Liver (tissue), 9 donors: ENCODE data around the gene MCF2L2. TPM values are rescaled to one million over a fixed set of nuclear protein-coding genes. Genes with fewer than 3 reads are reported as not detected.
A peak's percentile ranks its signal among the peaks of the same experiment; 100 is the strongest.

Experiments used
- DNase-seq: peaks from one replicate; pipeline ENCODE4 v3.0.0-alpha.2; 2017; ENCODE audit warnings: low spot score
- H3K27ac ChIP-seq, 2 donors: one replicate each; pipeline ENCODE4 v1.7.0; 2013; ENCODE audit warnings: inconsistent platforms in 2 of 2, low read length in 2 of 2, control low read depth in 1 of 2, low read depth in 1 of 2, mild to moderate bottlenecking in 1 of 2
- H3K27me3 ChIP-seq, 4 donors: one replicate each; pipeline versions ENCODE4 v1.6.1 to v1.7.0; 2013; ENCODE audit warnings: low read length in 3 of 4, inconsistent platforms in 1 of 4, mild to moderate bottlenecking in 1 of 4, moderate library complexity in 1 of 4; ENCODE audit not compliant: control insufficient read depth in 4 of 4, insufficient read depth in 4 of 4
- H3K36me3 ChIP-seq, 4 donors: one replicate each; pipeline versions ENCODE4 v1.6.1 to v1.7.0; 2013; ENCODE audit warnings: low read length in 3 of 4, mild to moderate bottlenecking in 3 of 4, low read depth in 1 of 4, moderate library complexity in 1 of 4; ENCODE audit not compliant: control insufficient read depth in 4 of 4, insufficient read depth in 3 of 4
- H3K4me1 ChIP-seq, 4 donors: one replicate each; pipeline versions ENCODE4 v1.6.1 to v1.7.0; 2013; ENCODE audit warnings: low read length in 3 of 4, mild to moderate bottlenecking in 3 of 4, moderate library complexity in 1 of 4; ENCODE audit not compliant: control insufficient read depth in 4 of 4, insufficient read depth in 4 of 4
- H3K4me3 ChIP-seq, 3 donors: one replicate each; pipeline versions ENCODE4 v1.6.1 to v1.7.0; 2013; ENCODE audit warnings: low read length in 3 of 3, control low read depth in 1 of 3, low read depth in 1 of 3, mild to moderate bottlenecking in 1 of 3
- H3K9ac ChIP-seq, 2 donors: one replicate each; pipeline ENCODE4 v1.7.0; 2013; ENCODE audit warnings: low read length in 2 of 2, mild to moderate bottlenecking in 2 of 2, moderate library complexity in 2 of 2, control low read depth in 1 of 2, low read depth in 1 of 2
- H3K9me3 ChIP-seq, 4 donors: one replicate each; pipeline versions ENCODE4 v1.6.1 to v1.7.0; 2013; ENCODE audit warnings: low read length in 3 of 4; ENCODE audit not compliant: control insufficient read depth in 4 of 4
- EGR1 ChIP-seq, 2 donors: IDR thresholded peaks; 2 replicates each; pipeline ENCODE4 v1.6.1; 2016 to 2018; ENCODE audit warnings: antibody characterized with exemption in 2 of 2, low read depth in 2 of 2
- FOXA2 ChIP-seq: IDR thresholded peaks from 2 replicates; pipeline ENCODE4 v1.6.1; 2016; ENCODE audit warnings: antibody characterized with exemption
- GABPA ChIP-seq, 2 donors: IDR thresholded peaks in 1 of 2; conservative IDR thresholded peaks in 1 of 2; 2 replicates each; pipeline ENCODE4 v1.6.1; 2016; ENCODE audit warnings: antibody characterized with exemption in 2 of 2, mild to moderate bottlenecking in 1 of 2, moderate library complexity in 1 of 2
- HNF4A ChIP-seq, 2 donors: conservative IDR thresholded peaks; 2 replicates each; pipeline ENCODE4 v1.6.1; 2016; ENCODE audit warnings: antibody characterized with exemption in 2 of 2, mild to moderate bottlenecking in 2 of 2
- HNF4G ChIP-seq: IDR thresholded peaks from 2 replicates; pipeline ENCODE4 v1.6.1; 2016; ENCODE audit warnings: antibody characterized with exemption
- JUND ChIP-seq, 2 donors: IDR thresholded peaks; 2 replicates each; pipeline ENCODE4 v1.6.1; 2016; ENCODE audit warnings: antibody characterized with exemption in 2 of 2
- NR2F2 ChIP-seq: IDR thresholded peaks from 2 replicates; pipeline ENCODE4 v1.6.1; 2016; ENCODE audit warnings: antibody characterized with exemption
- RXRA ChIP-seq, 2 donors: IDR thresholded peaks; 2 replicates each; pipeline ENCODE4 v1.6.1; 2017 to 2018; ENCODE audit warnings: antibody characterized with exemption in 2 of 2, mild to moderate bottlenecking in 1 of 2
- SP1 ChIP-seq: IDR thresholded peaks from 2 replicates; pipeline ENCODE4 v1.6.1; 2018; ENCODE audit warnings: antibody characterized with exemption, mild to moderate bottlenecking
- WGBS: extraction: QIAGEN DNeasy Blood & Tissue Kit; methylation state at CpG from one replicate; pipeline ENCODE4 v1.1.7; 2013; 5-methylcytosine and 5-hydroxymethylcytosine counted together
- polyA plus RNA-seq, 2 donors: library from polyadenylated mRNA; stranded (reverse) in 1 of 2; unstranded in 1 of 2; fragments of 200-250 nt in 1 of 2; fragments of >200 nt in 1 of 2; fragmentation: Nextera tagmentation in 1 of 2; extraction: Ambion mirVana in 1 of 2; gene quantifications; one replicate each; pipeline versions ENCODE4 v1.2.1 to v1.2.3, GENCODE V29; 2013 to 2015
- total RNA-seq, 2 donors: library from RNA; depleted of rRNA; stranded (reverse); fragments of >200 nt; gene quantifications; one replicate each; pipeline ENCODE4 v1.2.3, GENCODE V29; 2014
- TF ChIP-seq, protein P1 (sequence below): IDR thresholded peaks from 2 replicates; pipeline ENCODE4 v1.6.1; 2016; ENCODE audit warnings: antibody characterized with exemption
- TF ChIP-seq, protein P2 (sequence below): IDR thresholded peaks from 2 replicates; pipeline ENCODE4 v1.6.1; 2016; ENCODE audit warnings: antibody characterized with exemption, mild to moderate bottlenecking
- donor health status: healthy.
- donor health status: healthy.
- donor health status: healthy.
- donor health status: healthy.
- donor health status: healthy.

MCF2L2 gene
- total and polyA plus RNA-seq, 4 donors = 0.02 to 0.47 (median 0.17) TPM; not detected in 1

DNA sequence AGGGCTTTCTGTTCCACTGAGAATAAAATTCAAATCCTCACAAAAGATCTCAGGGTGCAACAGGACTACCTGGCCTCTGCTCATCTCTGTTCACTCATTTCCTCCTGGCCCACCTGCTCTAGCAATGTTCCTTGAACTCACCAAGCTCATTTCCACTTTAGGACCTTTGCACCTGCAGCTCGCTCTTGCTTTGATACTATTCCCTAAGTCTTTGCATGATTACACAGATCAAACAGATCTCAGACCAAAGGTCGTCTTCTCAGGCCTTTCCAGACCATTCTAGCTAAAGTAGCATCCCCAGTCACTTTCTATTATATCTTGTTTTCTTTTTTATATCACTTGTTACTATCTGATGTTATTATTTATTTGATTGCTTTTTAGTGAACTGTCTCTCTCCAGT, 120.7 kb downstream of the MCF2L2 start:
- DNase-seq = no peak

DNA sequence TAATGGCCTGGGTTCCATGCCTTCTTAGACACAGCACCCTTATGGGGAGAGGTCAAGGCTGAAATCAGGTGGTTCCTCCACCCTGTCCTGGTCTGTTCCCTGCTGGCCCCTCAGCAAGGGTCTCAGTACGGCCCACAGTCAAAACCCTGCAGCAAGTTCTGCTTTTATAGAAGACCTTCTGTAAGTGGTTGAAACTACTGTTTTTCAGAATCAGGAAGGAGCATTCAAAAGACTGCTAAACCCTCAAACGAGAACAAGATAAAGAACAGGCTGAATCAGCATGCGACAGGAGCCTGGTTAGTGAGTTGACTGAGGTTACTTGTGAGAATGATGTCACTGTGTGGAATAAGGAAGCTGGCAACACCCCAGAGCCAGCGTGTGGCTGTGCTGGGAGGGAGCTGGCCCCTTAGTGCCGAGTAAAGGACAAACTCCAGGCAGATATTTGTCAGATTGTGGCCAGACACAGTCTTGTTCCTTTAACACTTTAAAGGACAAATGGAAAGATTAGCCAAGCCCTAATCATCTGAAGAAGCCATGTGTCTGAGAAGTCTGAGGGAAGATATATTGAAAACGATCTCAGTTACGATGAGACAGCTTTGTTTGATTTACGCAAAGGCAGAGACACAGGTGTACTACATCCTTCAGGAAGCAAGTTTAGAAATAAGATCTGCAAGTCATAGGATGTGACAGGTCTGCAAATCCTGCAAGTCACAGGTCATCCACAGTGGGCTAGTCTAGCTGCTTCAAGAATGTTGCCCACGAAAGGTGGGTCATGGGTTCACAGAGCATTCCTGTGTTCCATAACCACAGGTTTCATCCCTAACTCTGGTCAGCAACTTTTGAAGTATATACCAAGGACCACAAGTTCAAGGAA, 121.4 kb downstream of the MCF2L2 start:
- WGBS = 46% methylated on average over 9 of the region's 9 CpGs
- H3K36me3 ChIP-seq = no peaks in the 10 kb centered on the region
- H3K9me3 ChIP-seq = no peaks in the 10 kb centered on the region
- H3K27ac ChIP-seq = peak overlapping the region in 1 of 2 donors; percentile 44
- no peaks in the 10 kb centered on the region for H3K27me3 ChIP-seq
- H3K9ac ChIP-seq = peak overlapping the region in 1 of 2 donors; percentile 30
- no peak overlapping the region for H3K4me3 ChIP-seq
- DNase-seq = no peak
- peaks cover 2 to 10% (median 6%) of the 10 kb centered on the region in 4 donors for H3K4me1 ChIP-seq
- peak; percentile 12 to 16 for TF ChIP-seq JUND (IDR thresholded peaks at IDR 0.05)
- peak; percentile 24 for TF ChIP-seq SP1
- TF ChIP-seq RXRA (IDR thresholded peaks at IDR 0.05) = peak in 1 of 2 donors; percentile 23
- no peak for TF ChIP-seq HNF4G

More for the DNA sequence above, 120.7 kb downstream of the MCF2L2 start:
- peak; percentile 41 to 43 for TF ChIP-seq HNF4A (conservative IDR thresholded peaks at IDR 0.05)
- TF ChIP-seq, protein P1, sequence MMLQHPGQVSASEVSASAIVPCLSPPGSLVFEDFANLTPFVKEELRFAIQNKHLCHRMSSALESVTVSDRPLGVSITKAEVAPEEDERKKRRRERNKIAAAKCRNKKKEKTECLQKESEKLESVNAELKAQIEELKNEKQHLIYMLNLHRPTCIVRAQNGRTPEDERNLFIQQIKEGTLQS = no peak
- no peak overlapping the region for H3K27ac ChIP-seq
- H3K4me1 ChIP-seq = peaks cover 2 to 10% (median 6%) of the 10 kb centered on the region in 4 donors
- H3K4me3 ChIP-seq = no peak overlapping the region
- no peaks in the 10 kb centered on the region for H3K27me3 ChIP-seq
- no peaks in the 10 kb centered on the region for H3K36me3 ChIP-seq
- 52% methylated on average over 2 of the region's 2 CpGs for WGBS
- no peak overlapping the region for H3K9ac ChIP-seq
- H3K9me3 ChIP-seq = no peaks in the 10 kb centered on the region

DNA sequence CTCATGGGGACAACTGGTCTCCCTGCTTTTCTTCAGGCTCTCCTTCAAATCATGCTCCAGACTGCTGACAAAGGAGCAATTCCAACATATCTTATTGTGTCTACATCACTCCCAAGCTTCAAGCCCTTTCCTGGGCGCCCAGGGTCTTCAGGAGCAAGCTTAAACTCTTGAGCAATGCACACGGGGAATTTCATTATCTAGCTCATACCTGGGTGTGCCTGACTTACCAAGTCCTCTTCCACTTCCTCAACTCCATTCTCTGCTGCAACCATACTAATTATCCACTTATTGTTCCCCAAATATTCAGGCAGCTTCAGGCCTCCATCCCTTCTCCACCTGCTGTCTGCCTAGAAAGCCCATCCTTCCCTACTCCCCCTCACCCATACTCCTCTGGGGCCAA, 124.7 kb downstream of the MCF2L2 start:
- 82% methylated on average over 2 of the region's 2 CpGs for WGBS
- Histone ChIP-seq H3K4me3 (no peak overlapping the region), H3K27ac (no peak overlapping the region), H3K27me3 (no peaks in the 10 kb centered on the region), H3K36me3 (no peaks in the 10 kb centered on the region), H3K4me1 (peaks cover 0 to 6% (median 2%) of the 10 kb centered on the region in 4 donors), H3K9me3 (no peaks in the 10 kb centered on the region), H3K9ac (no peak overlapping the region)
- TF ChIP-seq EGR1 (IDR thresholded peaks at IDR 0.05; ENCODE audit: low read depth in 2 of 2) = no peak
- no peak for TF ChIP-seq GABPA (IDR thresholded peaks at IDR 0.05 in 1 of 2, conservative IDR thresholded peaks at IDR 0.05 in 1 of 2)
- no peak for TF ChIP-seq FOXA2
- TF ChIP-seq HNF4G = no peak
- TF ChIP-seq, protein P2, sequence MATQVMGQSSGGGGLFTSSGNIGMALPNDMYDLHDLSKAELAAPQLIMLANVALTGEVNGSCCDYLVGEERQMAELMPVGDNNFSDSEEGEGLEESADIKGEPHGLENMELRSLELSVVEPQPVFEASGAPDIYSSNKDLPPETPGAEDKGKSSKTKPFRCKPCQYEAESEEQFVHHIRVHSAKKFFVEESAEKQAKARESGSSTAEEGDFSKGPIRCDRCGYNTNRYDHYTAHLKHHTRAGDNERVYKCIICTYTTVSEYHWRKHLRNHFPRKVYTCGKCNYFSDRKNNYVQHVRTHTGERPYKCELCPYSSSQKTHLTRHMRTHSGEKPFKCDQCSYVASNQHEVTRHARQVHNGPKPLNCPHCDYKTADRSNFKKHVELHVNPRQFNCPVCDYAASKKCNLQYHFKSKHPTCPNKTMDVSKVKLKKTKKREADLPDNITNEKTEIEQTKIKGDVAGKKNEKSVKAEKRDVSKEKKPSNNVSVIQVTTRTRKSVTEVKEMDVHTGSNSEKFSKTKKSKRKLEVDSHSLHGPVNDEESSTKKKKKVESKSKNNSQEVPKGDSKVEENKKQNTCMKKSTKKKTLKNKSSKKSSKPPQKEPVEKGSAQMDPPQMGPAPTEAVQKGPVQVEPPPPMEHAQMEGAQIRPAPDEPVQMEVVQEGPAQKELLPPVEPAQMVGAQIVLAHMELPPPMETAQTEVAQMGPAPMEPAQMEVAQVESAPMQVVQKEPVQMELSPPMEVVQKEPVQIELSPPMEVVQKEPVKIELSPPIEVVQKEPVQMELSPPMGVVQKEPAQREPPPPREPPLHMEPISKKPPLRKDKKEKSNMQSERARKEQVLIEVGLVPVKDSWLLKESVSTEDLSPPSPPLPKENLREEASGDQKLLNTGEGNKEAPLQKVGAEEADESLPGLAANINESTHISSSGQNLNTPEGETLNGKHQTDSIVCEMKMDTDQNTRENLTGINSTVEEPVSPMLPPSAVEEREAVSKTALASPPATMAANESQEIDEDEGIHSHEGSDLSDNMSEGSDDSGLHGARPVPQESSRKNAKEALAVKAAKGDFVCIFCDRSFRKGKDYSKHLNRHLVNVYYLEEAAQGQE = no peak
- no peak for TF ChIP-seq NR2F2
- TF ChIP-seq, protein P1 = no peak
- no peak for DNase-seq
